Left lung (tissue), 10 donors: ENCODE measurements around the gene SERINC2. TPM values are rescaled to one million over a fixed set of nuclear protein-coding genes. Genes with fewer than 3 reads are reported as not detected.

Experiments
- ATAC-seq: fragments of 200-7000 bp; cut with Tn5 transposase; one replicate; pipeline ENCODE4 v1.9.1; 2020; ENCODE audit warnings: moderate library complexity
- DNase-seq, 4 donors: peaks; one replicate each; pipeline ENCODE4 v3.0.0-alpha.2; 2013 to 2020
- H3K27ac ChIP-seq, 2 donors: fragments of 200-600 bp; sonication (generic) in 1 of 2; one replicate each; pipeline versions ENCODE4 v1.5.0 to v1.8.0; 2020 to 2021
- H3K27me3 ChIP-seq, 2 donors: fragments of 200-600 bp; sonication (generic) in 1 of 2; one replicate each; pipeline versions ENCODE4 v1.5.0 to v1.8.0; 2020 to 2021
- H3K36me3 ChIP-seq, 2 donors: fragments of 200-600 bp; sonication (generic) in 1 of 2; one replicate each; pipeline versions ENCODE4 v1.5.0 to v1.8.0; 2020 to 2021
- H3K4me1 ChIP-seq, 2 donors: fragments of 200-600 bp; one replicate each; pipeline ENCODE4 v1.8.0; 2021
- H3K4me3 ChIP-seq, 2 donors: fragments of 200-600 bp; sonication (generic) in 1 of 2; one replicate each; pipeline versions ENCODE4 v1.5.0 to v1.8.0; 2020 to 2021; ENCODE audit warnings: mild to moderate bottlenecking in 1 of 2
- H3K9me3 ChIP-seq, 2 donors: fragments of 200-600 bp; sonication (generic) in 1 of 2; one replicate each; pipeline versions ENCODE4 v1.5.0 to v1.8.0; 2020 to 2021
- CTCF ChIP-seq, 2 donors: fragments of 200-600 bp; sonication (generic) in 1 of 2; IDR thresholded peaks; one replicate each; pipeline versions ENCODE4 v1.5.0 to v1.8.0; 2021; ENCODE audit warnings: antibody characterized with exemption in 2 of 2
- intact Hi-C, 2 donors: fragments of 100-400 bp; cut with DNase I; formaldehyde crosslinking; loops; one replicate each; pipeline versions ENCODE4 v1.11.2 to v1.14.2; 2022
- polyA plus RNA-seq, 6 donors: library from polyadenylated mRNA; unstranded; fragments of 120-200 nt; gene quantifications; one replicate each; pipeline ENCODE4 v1.2.1, GENCODE V29; 2013; ENCODE audit not compliant: insufficient read length in 6 of 6
- total RNA-seq, 2 donors: library from RNA; stranded (reverse); fragmentation: NEBNext Ultra II Directional; extraction: Animal tissue kit (Norgen Biotek cat#: 25700); gene quantifications; one replicate each; pipeline ENCODE4 v1.2.1, GENCODE V29; 2021
- donor health status: DM: no; HTN: yes; CAD: no.
- donor health status: DM: no; HTN: no; CAD: no.

Gene SERINC2
- total and polyA plus RNA-seq, 8 donors = 10.4 to 126 (median 14.2) TPM

DNA sequence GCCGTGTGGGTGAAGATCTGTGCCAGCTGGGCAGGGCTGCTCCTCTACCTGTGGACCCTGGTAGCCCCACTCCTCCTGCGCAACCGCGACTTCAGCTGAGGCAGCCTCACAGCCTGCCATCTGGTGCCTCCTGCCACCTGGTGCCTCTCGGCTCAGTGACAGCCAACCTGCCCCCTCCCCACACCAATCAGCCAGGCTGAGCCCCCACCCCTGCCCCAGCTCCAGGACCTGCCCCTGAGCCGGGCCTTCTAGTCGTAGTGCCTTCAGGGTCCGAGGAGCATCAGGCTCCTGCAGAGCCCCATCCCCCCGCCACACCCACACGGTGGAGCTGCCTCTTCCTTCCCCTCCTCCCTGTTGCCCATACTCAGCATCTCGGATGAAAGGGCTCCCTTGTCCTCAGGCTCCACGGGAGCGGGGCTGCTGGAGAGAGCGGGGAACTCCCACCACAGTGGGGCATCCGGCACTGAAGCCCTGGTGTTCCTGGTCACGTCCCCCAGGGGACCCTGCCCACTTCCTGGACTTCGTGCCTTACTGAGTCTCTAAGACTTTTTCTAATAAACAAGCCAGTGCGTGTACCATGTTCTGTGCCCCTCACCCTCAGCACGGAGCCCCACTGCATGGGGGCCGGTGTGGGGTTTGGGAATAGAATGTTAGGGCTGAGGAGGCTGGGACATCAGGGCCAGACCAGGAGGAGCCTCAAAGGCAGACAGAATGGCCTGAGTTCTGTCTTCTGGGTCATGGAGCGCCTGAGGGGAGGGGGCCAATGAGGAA, 21.3 kb downstream of the SERINC2 start:
- Histone ChIP-seq H3K9me3 (no peaks in the 10 kb centered on the region), H3K27ac (no peak overlapping the region), H3K4me1 (no peaks in the 10 kb centered on the region), H3K4me3 (no peak overlapping the region), H3K36me3 (peaks cover 0 to 9% of the 10 kb centered on the region in 2 donors), H3K27me3 (peaks cover 0 to 5% of the 10 kb centered on the region in 2 donors)
- intact Hi-C loops = no loop called here
- ATAC-seq (no peak), DNase-seq (no peak)
- no peak for TF ChIP-seq CTCF (IDR thresholded peaks at IDR 0.05)

GRCh38 chr1:31434979-31435378, 22.0 kb downstream of the SERINC2 start:
- Histone ChIP-seq H3K9me3 (no peaks in the 10 kb centered on the region), H3K36me3 (peaks cover 0 to 2% of the 10 kb centered on the region in 2 donors), H3K27me3 (peaks cover 0 to 5% of the 10 kb centered on the region in 2 donors), H3K4me3 (no peak overlapping the region), H3K27ac (no peak overlapping the region), H3K4me1 (no peaks in the 10 kb centered on the region)
- TF ChIP-seq CTCF (IDR thresholded peaks at IDR 0.05) = no peak
- DNase-seq (no peak), ATAC-seq (peak; percentile 30)
- intact Hi-C loops = no loop called here

DNA sequence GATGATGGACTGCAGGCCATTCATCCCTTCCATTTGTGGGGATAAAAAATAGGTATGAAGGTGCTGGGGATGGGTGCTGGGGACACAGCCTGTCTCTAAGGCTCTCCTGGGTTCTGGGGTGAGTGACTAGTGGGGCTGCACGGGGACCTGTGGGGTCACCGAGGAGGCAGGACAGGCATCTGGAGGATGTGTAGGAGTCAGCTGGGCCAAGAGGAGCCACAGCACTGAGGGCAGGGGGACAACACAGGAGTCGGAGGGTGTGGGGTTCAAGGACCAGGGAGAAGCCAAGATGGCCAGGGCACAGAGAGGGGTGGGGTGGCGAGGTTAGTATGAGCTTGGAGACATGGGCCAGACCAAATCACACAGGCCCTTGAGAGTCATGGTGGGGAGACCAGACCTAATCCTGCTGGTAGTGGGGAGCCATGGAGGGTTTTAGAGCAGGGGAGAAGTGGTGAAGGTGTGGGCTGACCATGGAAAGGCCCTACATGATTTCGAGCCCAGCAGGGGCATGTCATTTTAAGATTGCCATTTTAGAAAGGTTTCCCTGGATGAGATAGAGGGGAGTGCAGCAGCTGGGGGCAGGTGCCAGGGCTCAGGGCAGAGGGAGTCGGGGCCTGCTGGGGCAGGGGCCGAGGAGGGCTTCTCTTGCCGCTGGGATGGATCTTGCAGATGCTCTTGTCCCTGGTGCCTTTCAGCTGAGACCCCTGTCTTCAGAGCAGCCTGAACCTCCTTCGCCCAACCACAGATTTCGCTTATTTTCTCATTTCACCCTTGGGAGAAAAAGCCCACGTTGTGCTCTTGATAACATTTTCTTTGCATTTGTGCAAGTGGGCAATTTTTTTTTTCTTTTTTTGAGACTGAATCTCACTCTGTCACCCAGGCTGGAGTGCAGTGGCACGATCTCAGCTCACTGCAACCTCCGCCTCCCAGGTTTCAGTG, 22.7 kb downstream of the SERINC2 start:
- H3K9me3 ChIP-seq = no peaks in the 10 kb centered on the region
- H3K27me3 ChIP-seq = peaks cover 0 to 5% of the 10 kb centered on the region in 2 donors
- DNase-seq = no peak
- ATAC-seq = no peak
- H3K36me3 ChIP-seq = no peaks in the 10 kb centered on the region
- intact Hi-C loops = no loop called here
- H3K27ac ChIP-seq = no peak overlapping the region
- no peak for TF ChIP-seq CTCF (IDR thresholded peaks at IDR 0.05)
- no peaks in the 10 kb centered on the region for H3K4me1 ChIP-seq
- no peak overlapping the region for H3K4me3 ChIP-seq

DNA sequence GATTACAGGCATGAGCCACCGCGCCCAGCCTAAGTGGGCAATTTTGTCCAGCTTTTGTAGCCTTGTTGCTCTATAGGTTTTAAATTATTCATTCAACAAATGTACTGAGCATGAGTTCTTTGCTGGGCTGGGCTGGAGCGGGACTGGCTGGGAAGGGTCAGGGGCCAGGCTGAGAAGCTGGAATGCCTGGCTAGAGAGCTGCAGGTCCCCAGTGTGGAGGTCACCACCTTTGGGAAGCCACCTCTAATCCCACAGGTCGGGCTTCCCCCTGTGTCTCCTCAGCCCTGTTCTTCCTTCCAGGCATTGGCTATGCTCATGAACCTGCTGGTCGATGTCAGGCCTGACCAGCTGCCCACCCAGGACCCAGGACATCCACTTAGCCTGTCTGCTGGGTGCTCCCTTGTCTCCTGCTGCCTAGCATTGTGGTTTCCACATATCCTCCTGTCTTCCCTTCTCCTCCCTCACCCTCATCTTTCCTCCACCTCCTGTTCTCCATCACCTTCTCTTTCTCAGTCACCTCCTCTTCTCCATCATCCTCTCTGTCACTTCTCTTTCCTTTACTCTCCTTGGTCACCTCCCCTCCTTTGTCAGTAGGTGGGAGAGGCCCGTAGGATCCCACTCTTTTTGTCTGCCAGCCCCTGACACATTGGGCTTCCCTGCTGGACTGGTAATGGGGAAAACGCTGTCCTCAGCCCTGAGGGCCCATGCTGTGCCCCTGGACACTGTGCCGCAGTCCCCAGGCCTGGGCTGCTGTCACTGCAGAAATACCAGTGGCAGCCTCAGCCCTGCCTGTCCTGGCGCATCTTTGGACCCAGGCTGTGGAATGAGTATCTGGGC, 23.8 kb downstream of the SERINC2 start:
- no peak overlapping the region for H3K4me3 ChIP-seq
- DNase-seq = no peak
- H3K27ac ChIP-seq = no peak overlapping the region
- intact Hi-C loops = no loop called here
- no peaks in the 10 kb centered on the region for H3K36me3 ChIP-seq
- ATAC-seq = no peak
- H3K27me3 ChIP-seq = peaks cover 0 to 5% of the 10 kb centered on the region in 2 donors
- TF ChIP-seq CTCF (IDR thresholded peaks at IDR 0.05) = no peak
- H3K9me3 ChIP-seq = no peaks in the 10 kb centered on the region
- H3K4me1 ChIP-seq = no peaks in the 10 kb centered on the region
